Measurements from ENCODE around the gene PPP4R2.

Gene PPP4R2

GRCh38 chr3:73107676-73108187, 111.1 kb downstream of the PPP4R2 start:
- no peak for TF ChIP-seq CTCF (IDR thresholded peaks at IDR 0.05; ENCODE audit: low read depth, low read length, missing control alignments)
- no peak for DNase-seq (ENCODE audit: low read depth)
- in situ Hi-C loops (cut with HindIII; ENCODE audit: low sequenced_read_pairs): no loop called here
- no peak overlapping the region for H3K4me3 ChIP-seq (ENCODE audit: low read depth, low read length)

- H3K4me3 ChIP-seq (ENCODE audit: low read depth, low read length): no peak overlapping the region
- no peak for TF ChIP-seq CTCF (IDR thresholded peaks at IDR 0.05; ENCODE audit: low read depth, low read length, missing control alignments)
- DNase-seq (ENCODE audit: low read depth): no peak
- in situ Hi-C loops (cut with HindIII; ENCODE audit: low sequenced_read_pairs): no loop called here
These were observed 112.1 kb downstream of the PPP4R2 start for GRCh38 chr3:73108750-73109149.

- no peak for DNase-seq (ENCODE audit: low read depth)
- in situ Hi-C loops (cut with HindIII; ENCODE audit: low sequenced_read_pairs): no loop called here
- no peak for TF ChIP-seq CTCF (IDR thresholded peaks at IDR 0.05; ENCODE audit: low read depth, low read length, missing control alignments)
- no peak overlapping the region for H3K4me3 ChIP-seq (ENCODE audit: low read depth, low read length)
These were observed 113.9 kb downstream of the PPP4R2 start for GRCh38 chr3:73110530-73110929.

- no peak overlapping the region for H3K4me3 ChIP-seq (ENCODE audit: low read depth, low read length)
- in situ Hi-C loops (cut with HindIII; ENCODE audit: low sequenced_read_pairs): no loop called here
- DNase-seq (ENCODE audit: low read depth): no peak
- TF ChIP-seq CTCF (IDR thresholded peaks at IDR 0.05; ENCODE audit: low read depth, low read length, missing control alignments): no peak
These were observed 118.1 kb downstream of the PPP4R2 start for GRCh38 chr3:73114711-73115110.

- no peak overlapping the region for H3K4me3 ChIP-seq (ENCODE audit: low read depth, low read length)
- no peak for DNase-seq (ENCODE audit: low read depth)
- in situ Hi-C loops (cut with HindIII; ENCODE audit: low sequenced_read_pairs): no loop called here
- TF ChIP-seq CTCF (IDR thresholded peaks at IDR 0.05; ENCODE audit: low read depth, low read length, missing control alignments): no peak
These were observed 119.2 kb downstream of the PPP4R2 start for GRCh38 chr3:73115806-73116205.
